DMS53 treated with DMSO at 0.1 percent for 48 hours (cell line): ENCODE results near the gene HOXB2.

ENCODE experiments used
- DNase-seq: peaks from one replicate; lab custom pipeline; 2025; ENCODE audit not compliant: unreplicated experiment; lab: John Stamatoyannopoulos, UW

HOXB2 gene

DNA sequence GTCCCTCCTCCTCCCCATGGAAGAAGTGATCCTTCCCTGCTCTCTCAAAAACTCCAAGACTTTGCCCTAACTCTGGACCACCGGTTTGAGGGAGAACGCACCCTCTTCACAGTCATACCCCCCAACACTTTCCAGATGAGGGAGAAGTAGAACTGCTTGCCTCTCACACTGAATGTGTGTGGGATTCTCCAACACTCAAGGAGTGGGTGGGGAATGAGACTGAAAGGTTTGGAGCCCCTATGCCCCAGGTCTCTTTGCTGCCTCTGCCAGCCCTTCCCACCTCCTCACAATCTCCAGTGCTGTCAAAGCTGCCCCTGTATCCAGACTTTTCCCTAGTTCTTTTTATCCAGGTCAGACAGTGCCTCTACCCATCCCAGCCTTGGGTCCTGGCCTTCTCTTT, 21.8 kb upstream of the HOXB2 start:
- DNase-seq = no peak

DNA sequence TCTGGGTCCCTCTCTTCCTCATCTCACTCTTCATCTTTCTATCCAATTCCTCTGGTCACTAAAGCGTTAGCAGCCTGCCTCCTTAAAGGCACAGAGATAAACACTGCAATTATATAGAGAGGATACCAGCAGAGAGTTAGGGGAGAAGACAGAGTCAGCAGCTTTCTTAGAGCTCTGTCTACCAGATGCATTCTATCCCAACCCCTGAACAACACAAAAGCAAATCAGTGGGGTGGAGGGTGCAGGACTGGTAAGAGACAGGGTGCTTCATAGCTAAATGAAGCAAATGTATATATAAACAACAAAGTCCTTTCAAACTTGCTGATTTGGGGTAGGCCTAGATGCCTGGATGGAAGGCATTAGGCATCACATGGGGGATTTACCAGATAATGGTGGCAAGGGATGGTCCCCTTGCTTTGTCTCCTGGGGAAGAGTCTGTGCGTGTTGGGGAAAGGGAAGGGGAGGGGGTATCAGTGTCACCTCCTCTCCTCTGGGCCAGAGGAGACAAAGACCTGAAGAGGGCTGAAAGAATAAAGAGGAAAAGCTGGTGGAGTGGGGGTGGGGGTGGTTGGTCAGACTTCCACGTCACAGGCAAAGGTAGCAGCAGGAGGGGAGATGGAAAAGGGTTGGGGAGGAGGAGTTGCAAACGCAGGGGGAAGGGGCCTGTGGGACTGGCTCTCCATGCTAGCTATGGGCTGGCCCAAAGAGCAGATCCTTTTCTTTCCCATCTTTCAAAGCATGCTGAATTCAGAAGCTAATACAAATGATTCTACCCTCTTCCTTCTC, 21.2 kb upstream of the HOXB2 start:
- DNase-seq = no peak

DNA sequence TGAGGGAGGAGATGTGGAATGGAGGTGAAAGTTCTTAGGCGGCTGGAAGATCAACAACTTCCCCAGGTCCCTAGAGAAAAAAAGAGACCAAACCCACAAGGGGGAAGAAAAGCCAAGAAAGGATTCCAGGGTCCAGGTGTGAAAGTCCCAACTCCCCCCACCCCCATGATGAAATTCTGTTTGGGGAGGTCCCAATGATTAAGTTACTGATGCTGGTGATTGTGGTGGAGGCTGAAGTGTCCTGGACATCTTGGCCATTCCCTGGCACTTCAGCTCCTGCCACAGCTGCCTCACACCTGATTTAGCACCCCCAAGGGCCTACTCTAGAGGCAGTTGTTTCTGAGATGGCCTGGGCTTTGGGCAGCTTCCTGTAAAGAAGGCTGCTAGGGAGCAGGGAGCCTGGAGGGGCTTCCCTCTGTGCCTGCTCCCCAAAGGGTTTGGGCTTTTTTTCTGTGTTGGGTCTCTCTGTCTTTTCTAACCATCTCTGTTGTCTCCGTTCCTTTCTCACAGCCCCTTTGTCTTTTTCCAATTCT, 20.2 kb upstream of the HOXB2 start:
- no peak for DNase-seq

DNA sequence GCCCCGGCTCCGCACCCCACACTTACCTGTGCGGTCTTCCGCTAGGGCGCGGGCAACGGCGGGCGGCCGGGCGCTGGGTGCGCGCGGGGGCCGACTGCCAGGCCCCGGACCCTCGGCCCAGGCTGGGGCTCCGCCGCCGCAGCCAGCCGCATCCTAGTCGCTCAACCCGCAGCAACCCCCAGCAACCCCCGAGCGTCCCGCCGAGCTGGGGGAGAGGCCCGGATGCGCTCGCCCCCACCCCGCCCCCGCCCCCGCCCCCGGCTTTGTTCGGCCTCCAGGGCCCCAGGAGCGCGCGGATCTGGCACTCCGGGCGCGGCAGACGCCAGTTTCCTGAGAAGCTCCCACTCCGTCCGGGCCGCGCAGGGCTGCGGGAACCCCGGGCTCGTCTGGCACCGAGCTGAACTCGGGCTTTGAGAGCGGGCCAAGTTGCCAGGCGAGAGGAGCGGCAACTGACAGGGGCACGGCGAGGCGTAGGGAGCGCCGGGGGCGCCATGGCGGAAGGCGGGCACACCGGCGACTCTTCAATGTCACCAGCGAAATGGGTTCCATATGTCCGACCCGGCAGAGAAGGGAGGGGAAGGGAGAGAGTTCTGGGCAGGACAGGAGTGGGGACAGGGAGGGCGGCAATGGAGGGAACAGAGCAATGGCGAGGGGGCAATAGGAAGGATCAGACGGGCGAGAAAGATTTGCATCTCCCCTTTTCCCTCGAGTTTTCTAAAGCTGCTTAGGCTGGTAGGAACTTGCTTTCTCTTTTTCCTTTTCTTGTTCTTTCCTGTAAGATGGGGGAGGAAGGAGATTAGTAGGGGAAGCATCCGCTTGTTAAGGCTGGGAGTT, 19.5 kb upstream of the HOXB2 start:
- no peak for DNase-seq

DNA sequence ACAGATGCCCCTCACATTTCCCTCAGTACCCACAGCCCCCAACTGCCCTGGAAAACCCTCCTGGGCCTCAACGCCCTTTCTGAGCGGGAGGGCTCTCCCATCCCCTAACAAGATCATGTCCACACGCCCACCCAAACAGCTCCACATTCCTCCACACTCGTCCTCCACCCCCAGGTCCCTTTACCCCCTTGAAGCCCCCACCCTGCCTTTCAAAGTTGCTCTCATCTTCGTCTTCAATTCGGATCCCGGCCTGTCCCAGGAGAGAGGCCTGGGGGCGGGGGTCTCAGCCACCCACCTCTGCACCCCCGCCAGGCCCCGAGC, 18.9 kb upstream of the HOXB2 start:
- DNase-seq = no peak

DNA sequence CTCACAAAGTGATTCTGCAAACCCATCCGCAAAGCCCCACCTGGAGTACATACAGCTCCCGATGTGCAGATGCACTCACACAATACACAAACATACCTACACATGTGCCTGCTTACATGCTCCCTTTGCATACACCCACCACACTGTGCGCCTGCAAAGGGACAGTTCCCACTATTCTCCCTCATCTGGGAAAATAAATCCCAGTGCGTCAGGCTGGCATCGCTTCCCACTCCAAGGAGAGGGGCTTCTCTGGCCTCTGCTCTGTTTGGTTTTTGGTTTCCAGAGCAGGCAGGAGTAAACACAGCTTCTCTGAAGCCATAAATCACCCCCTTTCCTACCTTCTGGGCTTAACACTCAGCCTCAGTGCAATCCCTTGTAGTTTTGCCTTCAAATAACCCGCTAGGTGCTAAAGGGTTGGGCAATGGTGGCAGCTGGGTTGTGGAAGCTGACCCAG, 18.5 kb upstream of the HOXB2 start:
- no peak for DNase-seq

DNA sequence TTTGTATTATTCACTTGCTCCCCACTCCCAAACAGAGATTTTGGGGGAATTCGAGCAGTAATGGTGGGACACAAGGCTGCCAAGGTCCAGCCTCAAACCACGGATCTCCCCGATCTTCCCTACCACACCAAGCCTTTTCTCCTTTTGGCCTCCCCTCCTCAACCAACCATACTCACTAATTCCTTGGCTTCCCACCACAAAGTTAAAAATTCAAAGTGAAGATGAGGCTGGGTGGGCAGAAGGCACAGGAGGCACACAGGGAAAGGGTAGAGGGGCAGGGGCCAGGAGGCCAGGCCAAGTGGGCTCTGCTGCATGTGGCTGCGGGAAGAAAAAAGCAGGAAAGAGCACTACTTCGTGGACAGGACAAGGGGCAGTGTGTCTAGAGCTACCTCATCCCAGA, 18.0 kb upstream of the HOXB2 start:
- no peak for DNase-seq

DNA sequence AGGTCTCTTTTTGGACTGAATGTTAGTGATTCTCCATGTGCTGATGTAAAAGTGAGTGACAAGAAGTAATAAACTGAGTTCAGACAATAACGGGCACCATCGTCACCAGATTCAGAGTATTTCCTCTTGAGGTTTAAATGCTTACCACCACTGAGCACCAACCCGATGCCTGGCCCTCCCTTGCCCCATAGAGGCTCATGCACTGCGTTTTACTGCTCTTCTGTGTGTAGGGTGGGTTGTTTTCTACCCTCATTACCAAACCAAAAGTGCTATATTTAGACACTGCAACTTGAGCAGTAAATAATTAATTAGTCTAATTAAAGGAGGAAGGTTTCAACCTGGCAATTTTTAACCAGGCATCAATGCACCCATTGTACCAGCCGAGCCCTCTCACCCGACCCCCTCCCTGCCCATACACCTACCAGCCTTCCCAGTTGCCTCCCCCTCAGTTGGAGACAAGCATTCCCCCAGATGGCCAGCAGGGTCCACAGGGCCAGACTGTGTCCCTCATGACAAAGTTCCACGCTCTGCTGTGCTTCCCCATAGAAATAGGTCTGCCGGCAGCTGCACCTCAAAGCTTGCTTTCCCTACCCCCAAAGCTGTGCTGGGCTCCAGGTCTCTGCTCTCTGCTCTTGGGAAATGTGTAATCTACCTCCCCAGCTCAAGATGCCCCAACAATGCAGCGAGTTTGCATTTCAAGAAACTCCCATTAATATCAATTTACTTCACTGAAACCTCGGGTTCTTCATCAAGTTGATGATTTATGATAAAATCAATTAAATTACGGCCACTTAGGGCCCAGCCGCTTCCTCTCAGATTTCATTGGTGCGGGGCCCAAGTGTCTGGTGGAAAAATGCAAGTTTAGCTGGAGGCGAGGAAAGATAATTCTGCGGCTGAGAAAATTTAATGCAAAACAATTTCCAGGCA, 17.2 kb upstream of the HOXB2 start:
- no peak for DNase-seq

DNA sequence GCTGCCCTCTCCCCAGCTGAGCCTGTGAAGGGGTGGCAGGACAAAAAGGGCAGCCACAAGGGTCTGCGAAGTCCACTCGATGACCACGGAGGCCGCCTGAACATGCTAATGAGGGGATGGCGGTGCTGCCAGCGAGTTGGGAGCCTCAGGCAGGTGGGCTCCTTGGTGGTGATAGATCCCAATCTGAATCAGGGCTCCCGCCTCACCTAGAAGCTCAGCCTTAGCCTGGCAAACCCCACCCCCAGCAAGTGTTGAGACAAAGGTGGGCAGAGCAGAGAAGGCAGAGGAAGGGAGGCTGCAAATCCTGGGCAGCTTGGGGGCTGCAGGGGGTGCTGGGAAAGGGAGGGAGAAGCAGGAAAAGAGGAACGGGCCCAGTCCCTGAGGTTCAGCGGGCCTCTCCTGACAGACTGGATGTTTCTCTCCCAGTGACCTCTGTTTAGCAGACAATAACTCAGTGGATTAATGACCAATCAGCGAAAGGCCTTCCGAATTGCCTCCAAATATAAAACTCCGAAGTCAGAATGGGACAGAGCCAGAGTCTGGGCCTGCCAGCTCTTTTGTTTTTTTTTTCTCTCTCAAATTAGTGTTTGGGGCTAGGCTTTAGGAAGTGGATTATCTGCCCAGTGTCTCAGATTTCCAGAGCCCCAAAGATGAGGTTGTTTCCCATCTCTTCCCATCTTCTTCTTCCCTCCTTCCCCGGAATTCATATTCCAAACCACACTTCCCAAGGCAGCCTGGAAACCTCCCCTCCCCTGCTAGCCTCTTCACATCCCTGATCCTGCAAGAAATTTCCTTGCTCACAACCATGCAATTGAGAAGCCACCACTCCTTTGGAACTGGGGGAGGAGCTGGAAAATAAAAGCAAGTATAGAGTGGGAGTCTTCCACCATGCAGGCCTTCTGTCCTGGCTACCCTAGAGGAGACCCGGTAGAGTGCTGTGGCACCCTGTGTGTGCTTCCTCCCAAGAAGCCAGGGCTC, 15.2 kb upstream of the HOXB2 start:
- no peak for DNase-seq

DNA sequence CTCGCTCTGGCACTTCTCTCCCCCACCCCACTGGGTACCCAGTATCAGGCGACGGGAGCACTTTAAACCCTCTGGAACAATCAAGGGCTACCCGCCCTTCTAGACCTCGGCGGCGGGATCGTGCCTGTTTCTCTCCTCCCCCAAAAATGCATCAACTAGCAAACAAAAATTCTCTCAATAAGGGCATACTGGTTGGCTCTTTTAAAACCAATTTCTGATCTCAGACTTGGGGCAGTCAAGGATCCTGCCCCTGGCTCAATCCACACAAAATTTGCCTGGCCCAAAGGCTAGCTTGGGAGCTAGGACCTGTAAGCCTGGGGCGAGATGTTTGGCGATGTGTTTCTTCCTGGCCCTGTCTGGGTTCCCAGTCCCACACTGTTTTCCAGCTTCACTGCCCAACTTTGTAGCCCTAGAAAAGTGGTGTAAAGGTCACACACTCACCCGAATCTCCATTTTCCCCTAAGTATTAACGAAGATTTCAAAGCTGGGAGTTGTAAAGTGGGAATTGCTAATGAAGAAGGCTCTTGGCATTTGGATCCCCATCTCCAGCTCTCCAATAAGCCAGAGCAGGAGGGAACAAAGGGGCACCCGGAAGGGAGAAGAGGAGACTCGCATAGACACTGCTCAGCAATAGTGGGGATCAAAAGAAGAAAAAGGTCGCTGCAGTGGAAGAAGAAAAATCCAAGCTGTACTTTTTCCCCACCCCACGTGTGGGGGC, 14.4 kb upstream of the HOXB2 start:
- DNase-seq = no peak

DNA sequence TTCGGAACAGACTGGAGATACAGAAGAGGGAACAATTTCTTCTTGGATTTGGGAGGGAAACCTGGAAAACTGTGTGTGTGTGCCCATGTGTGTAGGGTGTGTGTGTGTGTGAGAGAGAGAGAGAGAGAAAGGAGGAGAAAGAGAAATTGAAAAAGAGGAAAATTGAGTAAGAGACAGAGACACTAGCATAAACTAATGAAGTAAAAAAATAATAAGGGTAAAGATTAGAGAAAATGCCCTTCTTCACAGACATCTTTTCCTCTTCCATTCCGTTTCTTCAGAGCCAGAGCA, 13.9 kb upstream of the HOXB2 start:
- DNase-seq = no peak

DNA sequence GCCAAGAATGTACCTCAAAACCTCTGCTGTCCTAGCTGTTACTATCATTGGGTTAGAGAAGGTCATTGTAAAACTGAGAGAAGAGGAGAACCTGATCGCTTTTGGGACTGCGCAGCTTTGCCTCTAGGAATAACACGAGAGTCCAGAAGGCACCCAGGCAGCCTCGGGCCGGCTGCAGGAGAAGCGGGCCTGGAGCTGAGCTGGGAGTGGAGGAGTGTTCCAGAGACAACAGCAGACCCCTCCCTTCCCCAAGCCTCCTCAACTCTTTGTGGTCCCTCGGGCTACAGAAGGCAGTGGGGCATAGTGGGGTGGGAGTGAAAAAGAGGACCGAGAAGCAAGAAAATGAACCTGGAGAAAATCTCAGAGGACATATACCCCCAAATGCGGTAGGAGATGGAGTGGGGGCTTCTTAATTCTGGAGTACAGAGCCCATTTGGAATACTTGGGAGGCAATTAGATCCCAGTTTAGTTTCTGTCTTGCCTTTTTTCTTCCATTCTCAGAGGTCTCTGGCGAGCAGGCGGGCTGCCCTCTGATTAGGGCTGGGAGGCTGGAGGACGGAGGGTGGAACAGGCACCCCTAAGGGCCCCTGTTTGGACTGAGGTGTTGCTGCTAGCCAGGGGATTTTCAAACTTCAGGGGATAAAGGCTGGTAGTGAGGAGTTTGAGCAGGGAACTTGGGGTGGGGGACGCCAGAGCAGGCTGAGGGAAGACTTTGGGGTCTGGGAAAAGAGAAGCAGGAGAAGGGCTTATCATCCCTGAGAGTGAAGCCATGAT, 13.3 kb upstream of the HOXB2 start:
- DNase-seq = no peak

DNA sequence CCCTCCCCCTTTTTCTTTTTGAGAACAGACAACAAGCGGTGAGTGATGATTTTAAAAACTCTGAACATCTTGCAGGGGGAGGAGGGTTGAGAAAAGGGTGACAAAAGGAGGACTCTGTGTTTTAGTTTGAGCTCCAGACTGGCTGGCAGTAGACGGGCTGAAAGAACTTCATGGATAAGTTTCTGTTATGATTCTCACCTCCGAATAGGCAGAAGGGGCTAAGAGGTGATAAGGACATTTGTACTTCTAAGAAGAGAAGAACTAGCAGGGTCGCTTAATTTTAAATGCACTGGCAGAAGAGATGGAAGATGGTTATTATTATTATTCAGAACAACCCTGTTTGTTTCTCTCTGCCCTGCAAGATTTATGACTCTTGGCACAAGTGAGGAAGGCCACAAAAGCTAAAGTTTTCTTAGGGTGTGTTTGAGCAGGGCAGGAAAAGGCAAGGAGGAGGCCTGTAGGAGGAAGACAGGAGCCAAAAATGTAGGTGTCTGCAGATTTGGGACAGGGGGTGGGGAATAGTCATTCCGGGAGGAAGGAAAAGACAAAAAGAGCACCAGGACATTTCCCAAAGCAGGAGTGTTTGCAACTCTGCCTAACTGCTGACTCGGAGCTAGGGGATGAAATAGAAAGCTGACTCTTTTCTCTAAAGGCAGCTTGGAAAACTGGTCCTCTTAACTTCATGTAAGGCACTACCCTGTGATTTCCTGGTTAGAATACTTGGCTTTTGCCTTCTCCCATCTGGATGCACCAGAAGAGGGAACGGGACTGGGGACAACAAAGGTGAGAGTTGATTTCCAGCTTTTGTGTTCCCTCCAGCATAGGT, 11.9 kb upstream of the HOXB2 start:
- no peak for DNase-seq

DNA sequence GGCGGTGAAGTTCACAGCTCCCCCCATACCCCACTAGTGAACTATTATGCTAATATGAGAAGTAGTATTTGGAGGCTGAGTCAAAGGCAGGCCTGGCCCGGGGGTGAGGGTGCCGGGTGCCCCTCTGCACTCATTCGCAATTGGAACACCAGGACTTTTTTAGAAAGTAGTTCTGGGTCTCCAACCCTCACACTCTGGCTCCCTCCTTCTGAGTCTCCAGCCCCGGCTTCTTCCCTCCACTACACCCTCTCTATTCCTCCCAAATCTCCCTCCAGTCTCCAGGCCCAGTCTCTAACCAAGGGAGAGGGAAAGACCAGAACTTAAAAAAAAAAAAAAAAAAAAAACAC, 11.3 kb upstream of the HOXB2 start:
- no peak for DNase-seq

DNA sequence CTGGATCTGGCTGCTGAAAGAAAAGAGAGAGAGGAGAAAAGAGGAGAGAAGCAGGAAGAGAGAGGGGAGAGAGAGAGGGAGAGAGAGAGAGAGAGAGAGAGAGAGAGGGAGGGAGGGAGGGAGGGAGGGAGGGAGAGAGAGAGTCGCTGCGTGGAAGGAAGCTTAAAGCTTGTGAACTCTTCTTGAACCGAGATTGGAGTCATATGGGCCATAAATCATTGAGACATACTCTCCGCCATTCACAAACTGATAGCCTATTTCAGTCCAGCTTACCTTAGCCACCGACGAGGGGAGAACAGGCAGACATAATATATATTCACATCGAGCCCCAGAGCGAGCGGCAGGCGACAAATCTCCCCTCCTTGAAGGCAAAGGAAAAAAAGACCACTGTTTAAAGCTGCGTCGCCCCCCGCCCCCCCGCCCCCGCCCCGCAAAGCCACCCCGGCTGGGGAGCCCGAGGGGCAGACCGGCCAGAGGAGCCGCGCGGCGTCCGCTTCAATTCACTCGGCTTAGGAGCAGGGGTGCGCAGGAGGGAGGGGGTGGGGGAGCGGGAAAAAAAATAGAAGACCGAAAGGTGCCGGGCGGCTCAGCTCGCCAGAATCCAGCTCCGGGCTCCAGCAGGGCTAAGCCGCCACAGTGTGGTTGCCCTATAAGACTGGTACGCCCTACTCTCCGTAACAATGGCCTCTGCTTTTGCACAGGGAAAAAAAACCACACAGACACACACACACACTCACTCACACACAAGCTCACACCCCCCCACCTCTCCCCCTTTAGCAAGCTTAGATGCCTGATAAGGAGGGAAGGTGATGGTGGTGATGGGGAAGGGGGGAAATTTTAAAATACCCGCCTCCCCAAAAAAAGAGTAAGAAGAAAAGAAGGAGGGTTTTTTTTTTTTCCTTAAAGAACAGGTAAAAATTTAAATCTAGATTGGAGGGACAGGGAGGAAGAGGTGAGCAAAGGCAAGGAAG, 10.6 kb upstream of the HOXB2 start:
- DNase-seq = no peak

DNA sequence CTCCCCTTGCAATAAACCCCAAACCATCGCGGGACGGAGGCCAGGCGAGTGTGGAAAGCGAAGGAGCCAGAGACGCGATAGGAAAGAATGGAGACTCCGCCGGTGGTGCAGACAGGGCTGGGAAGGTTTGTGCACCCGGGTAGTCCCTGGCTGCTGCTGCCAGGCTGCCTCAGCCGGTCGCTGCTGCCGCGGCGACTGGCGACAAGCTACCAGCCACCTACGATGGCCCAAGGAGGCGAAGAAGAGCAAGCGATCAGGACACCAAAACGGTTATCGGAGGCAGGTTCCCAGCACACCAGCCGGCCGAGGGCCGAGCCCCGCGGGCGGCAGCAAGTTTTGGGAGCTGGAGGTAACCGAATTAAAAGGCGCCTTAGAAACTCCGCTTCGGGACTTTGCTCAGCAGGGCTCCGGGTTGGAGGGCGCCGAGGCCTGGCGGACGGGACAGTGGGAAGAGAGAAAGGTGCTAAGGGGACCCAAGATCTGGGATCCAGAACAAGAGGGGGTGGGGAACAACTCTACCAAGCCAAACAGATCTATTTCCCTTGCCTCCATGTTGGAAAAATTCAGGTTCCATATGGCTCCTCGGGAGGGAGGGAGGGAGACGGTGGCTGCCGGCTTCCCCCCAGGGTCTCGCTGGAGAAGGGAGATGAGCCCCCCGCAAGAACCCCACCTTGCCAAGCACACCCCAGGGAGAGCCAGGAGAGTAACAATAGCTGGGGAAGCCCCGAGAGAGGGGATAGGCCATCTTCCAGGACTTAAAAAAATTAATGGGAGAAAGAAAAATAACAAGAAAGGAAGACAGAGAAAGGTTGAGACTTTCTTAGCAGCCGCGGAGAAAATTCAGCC, 9.7 kb upstream of the HOXB2 start:
- DNase-seq = no peak
